ENCODE measurements around the gene IRF1.
"Not testable (repeated sequence)": the region's sequence is repeated elsewhere in the genome, so short reads cannot be mapped to it uniquely, and the experiment has no call there.

The IRF1 gene, protein sequence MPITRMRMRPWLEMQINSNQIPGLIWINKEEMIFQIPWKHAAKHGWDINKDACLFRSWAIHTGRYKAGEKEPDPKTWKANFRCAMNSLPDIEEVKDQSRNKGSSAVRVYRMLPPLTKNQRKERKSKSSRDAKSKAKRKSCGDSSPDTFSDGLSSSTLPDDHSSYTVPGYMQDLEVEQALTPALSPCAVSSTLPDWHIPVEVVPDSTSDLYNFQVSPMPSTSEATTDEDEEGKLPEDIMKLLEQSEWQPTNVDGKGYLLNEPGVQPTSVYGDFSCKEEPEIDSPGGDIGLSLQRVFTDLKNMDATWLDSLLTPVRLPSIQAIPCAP

DNA sequence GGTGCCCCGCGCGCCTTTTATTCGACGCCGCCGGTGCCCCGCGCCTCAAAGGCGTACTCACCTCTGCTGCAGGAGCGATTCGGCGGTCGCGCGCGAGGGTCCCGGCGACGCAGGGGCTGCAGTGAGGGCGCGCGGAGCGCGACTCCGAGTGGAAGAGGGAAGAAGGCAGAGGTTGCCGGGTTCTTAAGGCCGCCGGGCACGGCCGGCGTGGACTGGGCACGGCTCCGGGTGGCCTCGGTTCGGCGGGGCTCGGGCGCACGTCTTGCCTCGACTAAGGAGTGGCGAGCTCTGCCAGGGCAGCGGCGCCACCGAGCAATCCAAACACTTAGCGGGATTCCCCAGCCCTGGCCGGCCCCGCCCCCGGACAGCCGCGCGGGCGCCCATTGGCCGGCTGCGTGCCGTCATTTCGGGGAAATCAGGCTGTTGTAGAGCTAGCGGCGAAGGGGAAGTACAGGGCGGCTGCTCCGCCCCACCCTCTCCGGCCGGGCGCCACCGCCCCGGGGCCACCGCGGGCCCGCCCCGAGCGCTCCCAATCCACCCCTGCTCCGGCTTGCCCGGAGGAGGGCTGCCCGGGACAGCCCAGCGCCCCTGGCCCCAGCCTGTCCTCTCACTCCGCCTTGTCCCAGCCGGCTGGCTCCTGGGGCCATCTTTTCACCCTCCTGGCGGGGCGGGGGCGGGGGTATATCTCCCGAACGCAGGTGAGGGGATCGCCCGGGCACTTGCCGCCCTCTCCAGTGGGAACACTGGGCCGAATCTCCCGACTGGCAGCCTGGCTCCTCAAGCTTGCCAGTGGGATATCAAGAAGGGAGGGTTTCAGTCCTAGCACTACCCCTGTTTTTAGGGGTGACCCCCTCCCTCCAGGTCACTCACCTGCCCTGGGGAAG, at the start of gene IRF1:
TSS of gene IRF1 (minus strand) at position 290 of the 884 bp plus-strand sequence. CDS start 1,295 bp downstream, outside the sequence.
- DNase-seq (ENCODE audit: low read depth in 2 of 2, low spot score in 1 of 2): peak; percentile 85 to 97

DNA sequence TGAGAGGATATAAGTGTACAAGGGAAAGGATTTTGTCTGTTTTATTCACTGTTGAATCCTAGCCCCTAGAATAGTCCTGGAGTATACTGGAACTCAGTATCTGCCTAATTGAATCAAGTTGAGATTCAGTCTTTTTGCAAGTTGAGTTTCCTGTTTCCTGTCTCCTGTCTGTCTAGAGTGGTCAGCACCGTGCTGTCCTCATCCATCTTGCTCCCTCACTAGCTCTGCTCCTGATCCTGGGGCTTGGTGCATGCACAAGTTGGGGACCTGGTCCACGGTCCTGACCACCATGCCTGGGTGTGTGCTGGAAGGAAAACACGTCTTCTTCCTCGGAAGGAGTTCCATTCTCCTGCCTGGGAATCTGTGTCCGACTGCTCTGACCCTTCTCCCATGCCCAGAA, 49.6 kb upstream of the IRF1 start:
- DNase-seq (ENCODE audit: low read depth in 2 of 2, low spot score in 1 of 2): no peak

DNA sequence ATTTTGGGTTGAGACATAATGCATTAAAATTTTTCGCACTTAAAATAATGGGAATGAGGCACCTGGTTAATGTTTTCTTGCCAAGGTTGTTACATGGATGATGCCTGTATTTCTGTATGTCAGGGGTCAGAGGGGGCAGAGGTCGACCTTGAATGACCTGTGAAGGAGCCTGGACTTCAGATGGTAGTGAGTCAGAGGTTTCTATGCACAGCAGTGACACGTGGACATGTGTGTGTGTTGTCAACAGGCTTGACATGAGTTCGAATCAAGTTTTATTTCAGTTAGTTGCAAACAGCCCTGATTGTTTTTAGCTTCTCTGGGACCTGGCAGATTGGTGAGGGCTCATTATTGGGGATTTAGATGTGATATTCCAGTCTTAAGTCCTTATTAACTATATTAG, 49.1 kb upstream of the IRF1 start:
- no peak for DNase-seq (ENCODE audit: low read depth in 2 of 2, low spot score in 1 of 2)

DNA sequence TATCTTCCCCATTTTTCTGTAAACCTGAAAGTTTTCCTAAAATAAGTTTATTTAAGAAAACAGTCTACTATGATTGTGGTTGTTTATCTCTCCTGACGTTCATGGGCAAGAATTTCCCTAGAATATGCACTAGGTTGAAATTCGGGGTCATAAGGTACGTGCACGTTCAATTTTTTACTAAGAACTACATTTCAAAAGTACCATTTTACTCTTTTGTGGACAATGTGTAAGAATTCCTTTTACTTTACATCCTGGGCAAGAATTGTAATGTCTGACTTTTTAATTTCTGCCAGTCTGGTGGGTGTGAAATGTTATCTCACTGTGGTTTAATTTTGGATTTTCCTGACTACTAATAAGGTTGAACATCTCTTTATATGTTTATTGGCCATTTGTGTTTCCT, 40.4 kb upstream of the IRF1 start:
- DNase-seq (ENCODE audit: low read depth in 2 of 2, low spot score in 1 of 2): no peak

DNA sequence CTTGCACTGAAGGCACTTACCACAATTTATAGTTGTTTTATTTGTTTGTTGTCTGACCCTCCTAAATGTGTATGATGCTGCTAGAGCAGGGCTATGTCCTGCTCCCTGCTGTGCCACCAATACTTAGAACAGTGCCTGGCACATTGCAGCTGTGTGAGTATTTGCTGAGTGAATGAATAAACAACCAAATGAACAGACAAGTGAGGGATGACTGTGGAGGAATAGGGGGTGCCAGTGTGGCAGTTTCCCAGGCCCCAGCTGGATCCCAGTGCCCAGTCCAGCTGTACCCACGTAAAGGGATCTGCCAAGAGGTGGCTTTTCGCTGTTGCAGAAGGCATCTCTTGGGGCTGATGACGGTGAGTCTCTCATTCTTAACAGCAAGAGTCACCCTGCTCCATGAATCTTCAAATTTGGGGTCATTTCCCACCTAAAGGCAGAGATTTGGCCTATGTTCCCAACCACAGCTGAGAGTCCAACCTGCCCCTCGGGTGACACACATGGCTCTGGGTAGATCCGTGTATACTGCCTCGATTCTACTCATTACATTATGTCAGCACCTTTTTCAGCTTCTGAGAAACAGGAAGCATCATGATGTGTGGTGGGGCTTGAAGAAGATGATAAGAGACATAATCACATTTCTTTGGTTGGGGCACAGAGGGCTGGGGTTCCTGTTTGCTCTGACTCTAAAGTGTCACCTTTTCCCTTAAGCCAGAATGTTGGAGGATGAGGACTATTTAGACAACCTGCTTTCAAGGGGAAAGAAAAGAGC, 38.5 kb upstream of the IRF1 start:
- no peak for DNase-seq (ENCODE audit: low read depth in 2 of 2, low spot score in 1 of 2)

DNA sequence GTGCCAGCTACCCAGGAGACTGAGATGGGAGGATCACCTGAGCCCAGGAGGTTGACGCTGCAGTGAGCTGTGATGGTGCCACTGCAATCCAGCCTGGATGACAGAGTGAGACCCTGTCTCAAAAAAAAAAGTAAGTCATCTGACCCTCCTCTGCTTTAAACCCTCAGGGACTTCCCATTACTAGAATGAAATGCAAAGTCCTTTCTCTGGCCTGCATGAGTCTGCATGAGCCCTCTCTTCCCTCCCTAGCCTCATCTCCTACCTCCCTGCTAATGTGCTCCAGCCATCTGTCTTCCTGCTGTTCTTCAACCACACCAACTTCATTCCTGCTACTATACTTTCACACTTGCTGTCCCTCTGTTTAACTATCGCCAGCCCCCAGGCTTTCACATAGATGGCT, 37.4 kb upstream of the IRF1 start:
- no peak for DNase-seq (ENCODE audit: low read depth in 2 of 2, low spot score in 1 of 2)

DNA sequence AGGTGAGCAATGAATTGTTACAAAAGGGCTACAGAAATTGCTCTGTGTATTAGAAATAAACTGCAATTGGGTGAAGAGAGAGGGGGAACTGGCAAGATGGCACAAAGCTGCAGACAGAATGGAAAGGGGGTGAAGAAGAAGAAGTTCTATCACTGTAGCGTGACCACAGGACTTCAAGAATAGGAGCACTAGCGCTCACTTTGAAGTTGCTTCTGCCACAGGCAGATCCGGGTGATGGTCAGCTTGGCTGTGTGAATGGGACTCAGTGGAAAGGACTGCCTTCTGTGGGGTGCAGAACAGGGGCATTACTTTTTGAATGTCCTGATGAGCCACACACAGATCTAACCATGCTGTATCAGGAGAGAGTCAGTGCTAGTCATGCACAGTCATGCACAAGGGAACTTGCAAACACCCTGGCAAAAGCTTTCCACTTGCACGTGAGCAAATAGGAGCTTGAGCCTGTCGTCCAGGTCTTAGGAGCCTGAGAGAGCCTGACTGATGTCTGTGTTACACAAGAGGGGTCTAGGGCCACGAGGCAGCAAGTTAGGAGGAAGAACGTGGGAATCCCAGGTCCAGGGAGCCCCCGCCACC, 36.5 kb upstream of the IRF1 start:
- DNase-seq (ENCODE audit: low read depth in 2 of 2, low spot score in 1 of 2): no peak

DNA sequence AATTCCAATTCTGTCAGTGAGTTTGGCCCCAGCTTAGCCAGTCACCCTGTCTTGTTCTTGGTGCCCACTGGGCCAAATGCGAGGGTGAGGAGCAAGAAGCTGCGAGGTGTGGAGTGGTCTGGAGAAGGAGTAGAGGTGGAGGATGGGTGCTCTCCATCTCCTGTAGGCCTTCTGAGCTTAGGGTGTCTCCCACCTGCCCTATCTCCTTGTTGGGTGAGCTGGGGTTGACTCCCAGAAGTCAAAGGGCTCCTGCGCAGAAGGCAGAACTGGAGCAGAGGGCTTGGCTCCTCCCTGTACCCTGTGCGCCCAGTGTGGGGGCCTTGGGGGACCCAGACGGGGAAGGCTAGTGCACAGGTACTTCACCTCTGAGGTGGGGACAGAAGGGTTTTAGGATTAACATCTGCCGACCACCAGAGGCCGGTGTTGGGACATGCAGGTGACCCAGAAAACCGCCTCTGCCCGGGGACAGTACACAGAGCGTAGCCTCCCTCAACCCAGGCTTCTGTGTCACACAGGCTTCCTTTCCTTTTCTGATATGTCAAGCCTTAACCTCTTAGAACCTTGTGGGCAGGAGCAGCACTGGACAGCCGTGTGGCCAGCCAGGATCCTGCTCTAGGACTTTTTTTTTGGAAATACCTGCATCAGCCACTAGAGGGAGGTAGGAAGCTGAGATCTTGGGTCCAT, 35.9 kb upstream of the IRF1 start:
- no peak for DNase-seq (ENCODE audit: low read depth in 2 of 2, low spot score in 1 of 2)

DNA sequence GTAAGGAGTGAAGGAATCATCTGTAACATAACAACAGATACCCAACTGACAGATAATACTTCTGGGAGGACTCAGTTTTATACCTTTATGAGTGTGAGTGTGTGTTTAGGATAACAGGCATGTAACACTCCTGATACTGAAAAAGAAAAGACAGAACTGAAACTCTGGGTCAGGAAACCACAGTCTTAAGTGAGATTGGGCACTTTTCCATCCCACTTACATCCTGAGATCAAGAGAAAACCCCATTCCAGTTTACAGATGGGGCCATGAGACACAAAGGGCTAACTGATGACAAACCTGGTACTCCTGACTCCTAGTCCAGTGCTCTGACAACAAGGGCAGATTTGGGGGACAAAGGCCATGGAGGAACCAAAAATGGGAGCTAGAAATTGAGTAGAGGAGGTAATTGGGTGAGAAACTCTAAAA, 34.7 kb upstream of the IRF1 start:
- DNase-seq (ENCODE audit: low read depth in 2 of 2, low spot score in 1 of 2): no peak

DNA sequence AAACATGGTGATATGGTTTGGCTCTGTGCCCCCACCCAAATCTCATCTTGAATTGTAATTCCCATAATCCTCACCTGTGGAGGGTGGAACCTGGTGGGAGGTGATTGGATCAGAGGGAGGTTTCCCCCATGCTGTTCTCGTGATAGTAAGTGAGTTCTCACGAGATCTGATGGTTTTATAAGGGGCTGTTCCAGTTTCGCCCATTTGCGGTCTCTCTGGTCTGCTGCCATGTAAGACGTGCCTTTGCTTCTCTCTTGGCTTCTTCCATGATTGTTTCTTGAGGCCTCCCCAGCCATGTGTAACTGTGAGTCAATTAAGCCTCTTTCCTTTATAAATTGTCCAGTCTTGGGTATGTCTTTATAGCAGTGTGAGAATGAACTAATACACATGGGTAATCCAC, 34.3 kb upstream of the IRF1 start:
- not testable (repeated sequence) for DNase-seq (ENCODE audit: low read depth in 2 of 2, low spot score in 1 of 2)

DNA sequence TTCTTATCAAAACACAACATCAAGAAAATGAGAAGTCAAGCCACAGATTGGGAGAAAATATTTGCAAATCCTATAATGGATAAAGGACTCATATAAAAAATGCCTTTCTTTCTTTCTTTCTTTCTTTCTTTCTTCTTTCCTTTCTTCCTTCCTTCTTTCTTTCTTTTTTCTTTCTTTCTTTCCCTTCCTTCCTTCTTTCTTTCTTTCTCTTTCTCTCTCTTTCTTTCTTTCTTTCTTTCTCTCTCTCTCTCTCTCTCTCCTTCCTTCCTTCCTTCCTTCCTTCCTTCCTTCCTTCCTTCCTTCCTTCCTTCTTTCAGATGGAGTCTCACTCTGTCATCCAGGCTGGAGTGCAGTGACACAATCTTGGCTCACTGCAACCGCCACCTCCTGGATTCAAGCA, 31.5 kb upstream of the IRF1 start:
- DNase-seq (ENCODE audit: low read depth in 2 of 2, low spot score in 1 of 2): not testable (repeated sequence)

DNA sequence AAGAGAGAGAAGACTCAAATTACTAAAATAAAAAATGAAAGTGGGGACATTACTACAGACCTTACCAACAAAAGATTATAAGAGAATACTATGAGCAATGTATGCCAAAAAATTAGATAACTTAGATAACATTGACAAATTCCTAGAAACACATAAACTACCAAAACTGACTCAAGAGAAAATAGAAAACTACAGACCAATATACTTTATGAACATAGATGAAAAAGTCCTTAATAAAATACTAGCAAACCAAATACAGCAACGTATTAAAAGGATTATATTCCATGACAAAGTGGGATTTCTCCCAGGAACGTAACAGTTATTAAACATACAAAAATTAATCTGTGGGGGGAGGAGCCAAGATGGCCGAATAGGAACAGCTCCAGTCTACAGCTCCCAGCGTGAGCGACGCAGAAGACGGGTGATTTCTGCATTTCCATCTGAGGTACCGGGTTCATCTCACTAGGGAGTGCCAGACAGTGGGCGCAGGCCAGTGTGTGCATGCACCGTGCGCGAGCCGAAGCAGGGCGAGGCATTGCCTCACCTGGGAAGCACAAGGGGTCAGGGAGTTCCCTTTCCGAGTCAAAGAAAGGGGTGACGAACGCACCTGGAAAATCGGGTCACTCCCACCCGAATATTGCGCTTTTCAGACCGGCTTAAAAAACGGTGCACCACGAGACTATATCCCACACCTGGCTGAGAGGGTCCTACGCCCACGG, 23.2 kb upstream of the IRF1 start:
- DNase-seq (ENCODE audit: low read depth in 2 of 2, low spot score in 1 of 2): not testable (repeated sequence)

DNA sequence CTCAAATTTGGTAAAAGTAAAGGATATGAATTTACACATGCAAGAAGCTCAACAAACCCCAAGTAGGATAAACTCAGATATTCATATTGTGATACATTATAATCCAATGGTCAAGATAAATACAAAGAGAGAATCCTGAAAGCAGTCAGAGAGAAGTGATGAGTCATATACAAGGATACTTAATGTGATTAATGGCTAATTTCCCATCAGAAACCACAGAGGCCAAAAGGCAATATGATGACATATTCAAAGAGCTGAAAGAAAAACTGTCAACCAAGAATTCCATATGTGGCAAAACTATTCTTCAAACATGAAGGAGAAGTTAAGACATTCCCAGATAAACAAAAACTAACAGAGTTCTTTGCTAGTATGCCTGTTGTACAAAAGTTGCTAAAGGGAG, 19.5 kb upstream of the IRF1 start:
- DNase-seq (ENCODE audit: low read depth in 2 of 2, low spot score in 1 of 2): no peak

DNA sequence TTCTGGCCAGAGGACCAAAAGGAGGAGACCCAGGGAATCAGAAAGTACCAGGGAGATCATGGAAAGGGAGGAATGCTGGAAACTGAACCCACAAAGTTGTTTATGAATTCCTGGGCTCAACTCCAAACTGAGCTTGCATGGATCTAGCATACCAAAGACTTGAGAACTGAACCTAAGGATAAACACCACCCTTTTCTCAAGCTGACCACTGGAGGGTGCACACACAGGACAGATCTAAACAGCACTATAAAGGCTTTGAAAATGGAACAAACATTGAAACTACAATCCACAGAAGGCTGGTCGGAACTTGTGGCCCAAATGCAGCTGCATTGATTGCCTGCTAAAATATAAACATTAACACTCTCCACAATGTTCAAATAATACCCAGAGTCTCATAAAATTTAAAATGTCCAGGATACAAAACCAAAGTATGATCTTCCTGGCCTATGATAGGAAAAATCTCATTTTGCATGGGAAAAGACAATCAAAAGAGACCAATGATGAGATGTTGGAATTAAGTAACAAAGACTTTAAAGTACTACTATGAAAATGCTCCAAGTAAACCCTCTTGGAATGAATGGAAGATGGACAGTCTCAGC, 15.6 kb upstream of the IRF1 start:
- no peak for DNase-seq (ENCODE audit: low read depth in 2 of 2, low spot score in 1 of 2)

DNA sequence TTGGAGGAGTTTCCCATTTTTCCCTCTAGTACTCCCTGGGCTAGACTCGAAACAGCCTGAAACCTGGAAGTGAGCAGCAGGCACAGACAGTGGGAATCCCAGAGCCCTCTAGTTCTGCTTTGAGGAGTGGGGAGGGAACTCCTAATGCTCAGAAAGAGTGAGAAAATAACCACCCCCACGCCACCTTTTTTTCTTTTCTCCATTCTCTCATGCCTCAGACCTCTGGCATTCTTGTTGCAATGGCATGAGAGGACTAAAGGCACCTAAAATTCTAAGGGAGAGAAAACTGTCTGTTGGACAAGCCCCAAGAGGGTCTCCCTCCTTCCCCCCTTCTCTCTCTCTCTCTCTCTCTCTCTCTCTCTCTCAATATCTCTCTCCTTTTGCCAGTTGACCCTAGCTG, 15.1 kb upstream of the IRF1 start:
- DNase-seq (ENCODE audit: low read depth in 2 of 2, low spot score in 1 of 2): no peak

DNA sequence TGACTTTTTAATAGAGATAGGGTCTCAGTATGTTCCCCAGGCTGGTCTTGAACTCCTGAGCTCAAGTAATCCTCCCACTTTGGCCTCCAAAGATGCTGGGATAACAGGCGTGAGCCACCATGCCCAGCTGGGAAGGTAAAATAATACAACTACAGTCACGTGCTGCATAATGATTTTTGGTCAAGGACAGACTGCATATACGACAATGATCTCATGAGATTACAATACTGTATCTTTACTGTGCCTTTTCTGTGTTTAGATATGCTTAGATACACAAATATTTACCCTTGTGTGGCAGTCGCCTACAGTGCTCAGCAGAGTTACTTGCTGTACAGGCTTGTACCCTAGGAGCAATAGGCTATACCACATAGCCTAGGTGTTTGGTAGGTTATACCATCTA, 14.2 kb upstream of the IRF1 start:
- DNase-seq (ENCODE audit: low read depth in 2 of 2, low spot score in 1 of 2): no peak

DNA sequence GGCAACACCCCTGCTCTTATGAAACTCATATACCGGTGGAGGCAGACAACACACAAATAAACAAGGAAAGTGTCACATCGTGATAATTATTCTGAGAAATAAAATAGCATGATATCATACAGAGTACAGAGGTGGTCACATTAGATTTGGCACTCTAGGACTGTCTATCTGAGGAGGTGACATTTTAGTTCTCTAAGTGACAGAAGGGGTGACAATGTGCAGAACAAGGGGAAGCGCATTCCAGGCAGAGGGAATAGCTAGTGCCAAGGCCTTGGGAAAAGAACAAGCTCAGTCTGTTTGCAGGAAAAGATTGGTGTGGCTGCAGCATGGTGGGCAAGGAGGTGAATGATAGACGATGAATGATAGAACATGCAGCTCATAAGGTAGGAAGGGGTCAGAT, 12.7 kb upstream of the IRF1 start:
- no peak for DNase-seq (ENCODE audit: low read depth in 2 of 2, low spot score in 1 of 2)

DNA sequence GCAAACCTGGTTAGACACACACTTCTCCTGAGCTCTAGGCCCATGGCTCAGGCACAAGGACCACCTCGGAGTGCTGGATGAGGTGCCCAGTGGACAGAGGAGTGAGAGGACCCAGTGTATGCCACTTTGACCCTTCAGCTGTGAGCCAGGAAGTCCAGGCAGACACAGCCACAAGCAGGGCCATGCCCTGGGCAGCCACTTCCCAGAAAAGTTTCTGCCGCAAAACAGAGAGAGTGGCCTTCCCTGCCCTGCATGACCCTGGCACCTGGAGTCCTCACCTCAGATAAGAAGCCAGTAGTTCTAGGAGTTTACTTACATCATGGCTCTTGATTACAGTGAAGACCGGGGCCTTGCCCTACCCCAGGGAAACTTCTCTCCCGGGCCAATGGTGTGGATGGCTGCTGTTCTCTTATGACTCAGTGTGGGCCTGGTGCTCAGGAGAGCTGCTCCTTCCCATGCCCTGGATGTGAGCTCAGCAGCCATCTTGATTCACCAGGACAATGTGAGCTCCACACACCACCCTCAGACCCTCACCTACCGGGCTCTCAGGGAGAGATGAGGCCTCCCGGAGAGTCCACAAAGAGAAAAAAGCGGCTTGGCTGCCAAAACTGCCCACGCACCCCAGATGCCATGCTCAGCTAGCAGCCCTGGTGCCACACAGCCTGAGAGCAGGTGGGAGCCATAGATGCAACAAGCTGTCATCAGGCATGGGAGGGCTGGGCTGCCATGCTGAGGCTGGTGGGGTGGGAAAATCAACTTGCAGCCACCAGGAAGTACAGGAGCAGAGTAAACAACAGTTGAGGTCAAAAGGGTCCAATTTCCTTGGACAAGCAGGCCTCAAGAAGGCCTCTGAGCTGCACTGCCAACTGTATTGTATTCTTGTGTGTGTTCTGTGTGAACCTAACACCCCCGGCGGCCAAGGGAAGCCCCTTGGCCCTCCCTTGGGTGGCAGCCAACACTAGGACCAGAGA, 11.7 kb upstream of the IRF1 start:
- no peak for DNase-seq (ENCODE audit: low read depth in 2 of 2, low spot score in 1 of 2)

DNA sequence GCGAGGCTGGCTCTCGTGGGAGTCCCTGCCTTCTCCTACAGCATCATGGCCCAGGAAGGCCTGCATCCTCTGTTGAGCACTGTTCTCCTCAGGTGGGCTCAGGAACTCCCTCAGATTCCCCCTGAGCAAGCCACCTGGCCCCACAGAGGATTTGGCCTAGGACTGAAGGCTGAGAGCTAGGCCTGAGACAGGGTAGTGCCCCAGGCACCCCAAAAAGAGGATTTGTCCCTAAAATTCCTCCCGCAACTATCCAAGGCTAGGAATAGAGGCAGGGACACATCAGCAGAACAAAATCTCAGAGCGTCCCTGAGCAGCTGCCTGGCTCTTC, 11.0 kb upstream of the IRF1 start:
- no peak for DNase-seq (ENCODE audit: low read depth in 2 of 2, low spot score in 1 of 2)

All from stimulated activated CD8-positive, alpha-beta memory T cell treated with anti-CD3 and anti-CD28 coated beads, Interleukin-4, amount 100 ng/mL, for 1 hour (primary cell).